H1 (cell line): ENCODE data around the gene POLR2F. TPM values are rescaled to one million over a fixed set of nuclear protein-coding genes. Genes with fewer than 3 reads are reported as not detected.

ENCODE experiments used
- CTCF ChIA-PET: fragments of 300-600 bp; sonication (Branson Sonifier 250); formaldehyde crosslinking; loops from one replicate; lab custom pipeline; 2021; ENCODE audit not compliant: partially characterized antibody; lab: Charles Lee
- POLR2A ChIA-PET: fragments of 300-600 bp; sonication (Branson Sonifier 250); formaldehyde crosslinking; loops from one replicate; lab custom pipeline; 2021; ENCODE audit warnings: inconsistent platforms; ENCODE audit not compliant: partially characterized antibody; lab: Charles Lee
- DNase-seq, 2 experiments: peaks; one replicate each; pipeline versions ENCODE4 v3.0.0 to v3.0.0-alpha.2; 2010 to 2022; ENCODE audit warnings: low spot score in 2 of 2, low read depth in 1 of 2, mixed read lengths in 1 of 2
- FAIRE-seq: peaks from 2 replicates; lab custom pipeline; 2011; peaks lifted over from hg19 to GRCh38; lab: Jason Lieb, UNC
- H2AFZ ChIP-seq: 2 replicates; pipeline ENCODE4 v1.8.1; 2012; ENCODE audit warnings: low read length, inconsistent platforms
- H2AK5ac ChIP-seq: 2 replicates; pipeline ENCODE4 v1.6.1; 2013; ENCODE audit warnings: low read depth, low read length
- H2BK120ac ChIP-seq: replicated peaks from 2 replicates; pipeline ENCODE3; 2013; ENCODE audit warnings: low read depth, low read length, inconsistent platforms
- H2BK12ac ChIP-seq: 2 replicates; pipeline ENCODE4 v1.6.1; 2013; ENCODE audit warnings: low read depth, low read length
- H2BK15ac ChIP-seq: 2 replicates; pipeline ENCODE4 v1.6.1; 2013; ENCODE audit warnings: low read length
- H2BK20ac ChIP-seq: 2 replicates; pipeline ENCODE4 v1.6.1; 2013; ENCODE audit warnings: low read length
- H2BK5ac ChIP-seq: 2 replicates; pipeline ENCODE4 v1.6.1; 2013; ENCODE audit warnings: low read depth, low read length
- H3K14ac ChIP-seq: 2 replicates; pipeline ENCODE4 v1.6.1; 2013; ENCODE audit warnings: inconsistent platforms; ENCODE audit not compliant: insufficient read length
- H3K18ac ChIP-seq: 2 replicates; pipeline ENCODE4 v1.6.1; 2013; ENCODE audit warnings: low read length; ENCODE audit errors: extremely low read depth
- H3K23ac ChIP-seq: 2 replicates; pipeline ENCODE4 v1.6.1; 2013; ENCODE audit warnings: inconsistent platforms; ENCODE audit not compliant: insufficient read length
- H3K23me2 ChIP-seq: 2 replicates; pipeline ENCODE4 v1.6.1; 2013; ENCODE audit warnings: low read depth, low read length
- H3K27ac ChIP-seq: 2 replicates; pipeline ENCODE4 v1.6.1; 2011; ENCODE audit warnings: low read depth, low read length, inconsistent platforms
- H3K27me3 ChIP-seq, 4 experiments: replicated peaks in 1 of 4; 1 replicate in 1 of 4; 2 replicates in 3 of 4; pipeline versions ENCODE4 v1.6.1 to v1.8.1; 2011 to 2013; ENCODE audit warnings: low read length in 3 of 4, mild to moderate bottlenecking in 3 of 4, inconsistent platforms in 2 of 4, mixed read lengths in 2 of 4, moderate library complexity in 1 of 4; ENCODE audit not compliant: control insufficient read depth in 3 of 4, insufficient read depth in 3 of 4; ENCODE audit errors: extremely low read depth in 1 of 4
- H3K36me3 ChIP-seq, 4 experiments: 2 replicates each; pipeline versions ENCODE4 v1.6.1 to v1.8.1; 2011 to 2013; ENCODE audit warnings: mild to moderate bottlenecking in 4 of 4, low read length in 3 of 4, moderate library complexity in 2 of 4, control low read depth in 1 of 4, inconsistent platforms in 1 of 4; ENCODE audit not compliant: insufficient read depth in 4 of 4, control insufficient read depth in 2 of 4
- H3K4ac ChIP-seq: replicated peaks from 2 replicates; pipeline ENCODE3; 2013; ENCODE audit warnings: low read length, low read depth, mixed read lengths, inconsistent platforms; ENCODE audit not compliant: insufficient read length
- H3K4me1 ChIP-seq, 4 experiments: replicated peaks in 1 of 4; 1 replicate in 1 of 4; 2 replicates in 3 of 4; pipeline versions ENCODE4 v1.6.1 to v1.8.1; 2011 to 2013; ENCODE audit warnings: low read length in 3 of 4, inconsistent platforms in 2 of 4, mixed read lengths in 1 of 4; ENCODE audit not compliant: insufficient read depth in 4 of 4, control insufficient read depth in 3 of 4
- H3K4me2 ChIP-seq, 2 experiments: 2 replicates each; pipeline versions ENCODE4 v1.6.1 to v1.8.1; 2011 to 2013; ENCODE audit warnings: low read depth in 2 of 2, low read length in 2 of 2, control low read depth in 1 of 2, inconsistent platforms in 1 of 2, mild to moderate bottlenecking in 1 of 2; ENCODE audit not compliant: insufficient read depth in 1 of 2
- H3K4me3 ChIP-seq, 4 experiments: fragments of 200-600, 300-600 bp in 1 of 4; sonication (generic), shearing (Covaris generic), sonication (Bioruptor Twin) in 1 of 4; 2 replicates each; pipeline versions ENCODE4 v1.5.1 to v1.8.1; 2011 to 2016; ENCODE audit warnings: low read length in 4 of 4, low read depth in 3 of 4, control low read depth in 2 of 4, inconsistent platforms in 2 of 4, mild to moderate bottlenecking in 2 of 4, mixed read lengths in 1 of 4, moderate library complexity in 1 of 4; ENCODE audit not compliant: insufficient read depth in 2 of 4; ENCODE audit errors: extremely low read depth in 1 of 4
- H3K56ac ChIP-seq: replicated peaks from 2 replicates; pipeline ENCODE3; 2013; ENCODE audit warnings: low read depth, mild to moderate bottlenecking, mixed read lengths, low read length, inconsistent platforms; ENCODE audit not compliant: insufficient read length
- H3K79me1 ChIP-seq: 2 replicates; pipeline ENCODE4 v1.6.1; 2013; ENCODE audit warnings: low read depth, low read length, control low read depth
- H3K79me2 ChIP-seq, 2 experiments: 2 replicates each; pipeline versions ENCODE4 v1.6.1 to v1.8.1; 2012 to 2013; ENCODE audit warnings: low read length in 2 of 2, mild to moderate bottlenecking in 2 of 2, inconsistent platforms in 1 of 2; ENCODE audit not compliant: insufficient read depth in 2 of 2, control insufficient read depth in 1 of 2
- H3K9ac ChIP-seq, 4 experiments: replicated peaks in 1 of 4; 1 replicate in 1 of 4; 2 replicates in 3 of 4; pipeline versions ENCODE4 v1.6.1 to v1.8.1; 2011 to 2013; ENCODE audit warnings: low read depth in 3 of 4, low read length in 3 of 4, control low read depth in 2 of 4, mild to moderate bottlenecking in 2 of 4, moderate library complexity in 2 of 4, inconsistent platforms in 1 of 4; ENCODE audit errors: extremely low read depth in 1 of 4
- H3K9me3 ChIP-seq, 2 experiments: 2 replicates each; pipeline versions ENCODE4 v1.6.1 to v1.8.1; 2012 to 2013; ENCODE audit warnings: mild to moderate bottlenecking in 2 of 2, moderate library complexity in 2 of 2, control low read depth in 1 of 2, inconsistent platforms in 1 of 2, low read depth in 1 of 2, low read length in 1 of 2, mixed read lengths in 1 of 2; ENCODE audit not compliant: insufficient read depth in 2 of 2
- H4K20me1 ChIP-seq, 2 experiments: replicated peaks in 1 of 2; 2 replicates each; pipeline versions ENCODE3 to v1.8.1; 2011 to 2013; ENCODE audit warnings: inconsistent platforms in 2 of 2, low read length in 2 of 2, mild to moderate bottlenecking in 1 of 2; ENCODE audit not compliant: insufficient read depth in 2 of 2, control insufficient read depth in 1 of 2
- H4K5ac ChIP-seq: 2 replicates; pipeline ENCODE4 v1.6.1; 2013; ENCODE audit warnings: low read length, low read depth, mixed read lengths, inconsistent platforms; ENCODE audit not compliant: insufficient read length
- H4K8ac ChIP-seq: 2 replicates; pipeline ENCODE4 v1.8.0; 2013; ENCODE audit warnings: mild to moderate bottlenecking, moderate library complexity, low read length, inconsistent platforms; ENCODE audit not compliant: insufficient read depth; ENCODE audit errors: extremely low read depth
- H4K91ac ChIP-seq: replicated peaks from 2 replicates; pipeline ENCODE3; 2013; ENCODE audit warnings: low read length, mixed read lengths, inconsistent platforms; ENCODE audit not compliant: insufficient read length
- GTF2F1 ChIP-seq: IDR thresholded peaks from 2 replicates; pipeline ENCODE4 v1.6.1; 2012; ENCODE audit warnings: low read depth, low read length, improper control_type of control experiment, borderline replicate concordance
- PHF8 ChIP-seq: fragments of 200-600 bp; sonication (generic); conservative IDR thresholded peaks from 2 replicates; pipeline ENCODE4 v1.7.1; 2012; ENCODE audit warnings: low read depth, mild to moderate bottlenecking, inconsistent platforms, low read length, moderate library complexity
- RAD21 ChIP-seq, 2 experiments: IDR thresholded peaks in 1 of 2; conservative IDR thresholded peaks in 1 of 2; 2 replicates each; pipeline ENCODE4 v1.6.1; 2011; ENCODE audit warnings: low read depth in 2 of 2, low read length in 2 of 2, improper control_type of control experiment in 1 of 2, inconsistent platforms in 1 of 2, mild to moderate bottlenecking in 1 of 2, moderate library complexity in 1 of 2
- RNF2 ChIP-seq: fragments of 200-900, 300-1000 bp; sonication (generic); IDR thresholded peaks from 2 replicates; pipeline ENCODE4 v1.7.1; 2016; ENCODE audit warnings: borderline replicate concordance, low read depth, mild to moderate bottlenecking, antibody characterized with exemption, low read length; ENCODE audit not compliant: poor library complexity, severe bottlenecking; ENCODE audit errors: missing control alignments
- SRF ChIP-seq: IDR thresholded peaks from 2 replicates; pipeline ENCODE4 v1.6.1; 2011; ENCODE audit warnings: mild to moderate bottlenecking, low read depth, low read length, moderate library complexity
- SUZ12 ChIP-seq: fragments of 200-600 bp; sonication (generic); IDR thresholded peaks from 2 replicates; pipeline ENCODE4 v1.6.1; 2012; ENCODE audit warnings: mild to moderate bottlenecking, inconsistent platforms, low read length, moderate library complexity, mixed read lengths
- TAF1 ChIP-seq: IDR thresholded peaks from 2 replicates; pipeline ENCODE4 v1.6.1; 2011; ENCODE audit warnings: mild to moderate bottlenecking, low read depth, low read length
- TBP ChIP-seq: IDR thresholded peaks from 2 replicates; pipeline ENCODE4 v1.6.1; 2011; ENCODE audit warnings: low read depth, low read length, improper control_type of control experiment
- TCF12 ChIP-seq: IDR thresholded peaks from 2 replicates; pipeline ENCODE4 v1.6.1; 2011; ENCODE audit warnings: low read depth, mild to moderate bottlenecking, low read length
- WGBS, 2 experiments: shearing (Covaris generic) in 1 of 2; methylation state at CpG; one replicate each; pipeline versions ENCODE4 v1.1.6 to v1.1.7; 2013 to 2015; ENCODE audit warnings: low lambda C conversion rate in 2 of 2, mixed read lengths in 2 of 2, inconsistent platforms in 1 of 2, low coverage in 1 of 2, missing lambda C conversion rate in 1 of 2; ENCODE audit not compliant: insufficient replicate concordance in 2 of 2, insufficient coverage in 1 of 2, insufficient read length in 1 of 2; ENCODE audit errors: extremely low coverage in 1 of 2, missing lambda C conversion rate in 1 of 2; 5-methylcytosine and 5-hydroxymethylcytosine counted together
- polyA plus RNA-seq, 7 experiments: library from polyadenylated mRNA; depleted of rRNA in 3 of 7; stranded (reverse) in 5 of 7; unstranded in 2 of 7; fragments of >200 nt in 5 of 7; fragments of 200-250 nt in 2 of 7; gene quantifications; 1 replicate in 5 of 7; 2 replicates in 1 of 7; 4 replicates in 1 of 7; pipeline versions ENCODE4 v1.2.1 to v1.2.3, GENCODE V29; 2011 to 2013; ENCODE audit warnings: missing spikeins in 2 of 7, mixed read lengths in 2 of 7
- total RNA-seq: library from RNA; stranded (reverse); fragmentation: NEBNext Ultra II Directional; extraction: Animal tissue kit (Norgen Biotek cat#: 25700); gene quantifications from 2 replicates; pipeline ENCODE4 v1.2.1, GENCODE V29; 2021
- TF ChIP-seq, protein P1 (sequence below): IDR thresholded peaks from 2 replicates; pipeline ENCODE4 v1.6.1; 2012; ENCODE audit warnings: low read length, inconsistent platforms

Gene POLR2F
- total and polyA plus RNA-seq, 2 of the 8 experiments (the other 6 are each of a cell fraction or from before 2014, with no cell fraction given), result 150 to 176 TPM

DNA sequence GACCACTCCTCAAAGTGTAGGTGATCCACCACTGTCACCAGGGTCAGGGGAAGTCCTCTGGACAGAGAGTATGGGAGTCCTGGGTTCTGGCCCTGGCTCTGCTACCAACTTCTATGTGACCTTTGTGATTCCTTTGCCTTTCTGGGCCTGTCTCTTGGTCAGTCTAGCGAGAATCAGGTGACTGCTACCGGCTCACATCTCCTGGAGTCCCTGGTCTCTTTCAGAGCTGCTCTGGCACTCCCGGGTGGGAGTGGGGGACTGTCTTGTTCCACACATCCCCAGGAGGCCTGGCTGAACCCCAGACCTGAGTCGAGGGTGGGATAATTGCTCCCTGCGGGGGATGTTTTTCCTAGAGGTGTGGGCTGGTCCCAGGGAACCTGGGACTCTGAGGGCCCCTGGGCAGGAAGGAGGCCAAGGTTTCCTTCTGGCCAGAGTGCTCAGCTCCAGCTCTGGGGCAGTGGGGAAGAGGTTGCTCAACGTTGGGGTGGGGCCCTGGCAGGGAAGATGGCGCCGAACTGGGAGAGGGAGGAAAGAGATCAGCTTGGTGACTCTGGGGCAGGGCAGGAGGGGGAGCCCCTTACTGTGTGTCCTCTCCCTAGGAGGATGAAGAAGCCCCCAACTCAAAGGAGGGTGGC, 28.8 kb downstream of the POLR2F start:
- H3K4me2 ChIP-seq, result peak overlapping the region in 1 of 2 experiments; percentile 83; a peak in 1 of 4 replicates
- H3K14ac ChIP-seq, result no peak overlapping the region
- H3K4me3 ChIP-seq, result no peak overlapping the region
- 87% methylated on average over 8 of the region's 8 CpGs; no CpG with 5 or more reads in 1 of the 2 experiments for WGBS, 2 experiments
- H2BK5ac ChIP-seq, result no peak overlapping the region
- POLR2A ChIA-PET, result interaction anchor here (4.8 kb wide), 1 partner anchor 10 kb away, joined by 26 read pairs; no protein-coding TSS in a partner anchor
- no peak overlapping the region for H3K4ac ChIP-seq
- H3K9ac ChIP-seq, result no peak overlapping the region
- no peak overlapping the region for H3K18ac ChIP-seq
- peaks cover 0 to 30% (median 14%) of the 10 kb centered on the region in 4 experiments; a peak in 6 of 7 replicates for H3K4me1 ChIP-seq
- FAIRE-seq, result no peak
- H3K23ac ChIP-seq, result no peak overlapping the region
- no peak for DNase-seq
- peaks cover 0 to 19% (median 12%) of the 10 kb centered on the region in 4 experiments; a peak in 5 of 7 replicates for H3K27me3 ChIP-seq
- no peak overlapping the region for H4K91ac ChIP-seq
- no peak overlapping the region for H2AK5ac ChIP-seq
- peaks cover 2 to 4% of the 10 kb centered on the region in 2 experiments for H4K20me1 ChIP-seq
- H3K9me3 ChIP-seq, result no peaks in the 10 kb centered on the region
- CTCF ChIA-PET, result interaction anchor here (0.7 to 3.9 kb wide), 11 partner anchors 11 to 124 kb away, joined by 3 to 20 read pairs (median 4); no protein-coding TSS in a partner anchor
- H3K79me1 ChIP-seq, result no peaks in the 10 kb centered on the region
- no peak overlapping the region for H3K27ac ChIP-seq
- H2BK15ac ChIP-seq, result no peak overlapping the region
- no peak overlapping the region for H3K56ac ChIP-seq
- H4K8ac ChIP-seq, result no peak overlapping the region
- H2BK12ac ChIP-seq, result no peak overlapping the region
- no peak overlapping the region for H2BK20ac ChIP-seq
- H3K79me2 ChIP-seq, result no peaks in the 10 kb centered on the region
- H3K23me2 ChIP-seq, result peaks cover 13% of the 10 kb centered on the region; the same call in 1 of the 2 replicates
- H2AFZ ChIP-seq, result no peak overlapping the region
- no peaks in the 10 kb centered on the region for H3K36me3 ChIP-seq
- no peak overlapping the region for H2BK120ac ChIP-seq
- no peak overlapping the region for H4K5ac ChIP-seq
- TF ChIP-seq TBP (no peak), SRF (no peak), PHF8 (no peak), TAF1 (no peak), RNF2 (no peak), GTF2F1 (no peak), RAD21 (IDR thresholded peaks at IDR 0.05 in 1 of 2, conservative IDR thresholded peaks at IDR 0.05 in 1 of 2; ENCODE audit: low read depth in 2 of 2, low read length in 2 of 2) (no peak), SUZ12 (no peak), TCF12 (no peak)
- TF ChIP-seq, protein P1, sequence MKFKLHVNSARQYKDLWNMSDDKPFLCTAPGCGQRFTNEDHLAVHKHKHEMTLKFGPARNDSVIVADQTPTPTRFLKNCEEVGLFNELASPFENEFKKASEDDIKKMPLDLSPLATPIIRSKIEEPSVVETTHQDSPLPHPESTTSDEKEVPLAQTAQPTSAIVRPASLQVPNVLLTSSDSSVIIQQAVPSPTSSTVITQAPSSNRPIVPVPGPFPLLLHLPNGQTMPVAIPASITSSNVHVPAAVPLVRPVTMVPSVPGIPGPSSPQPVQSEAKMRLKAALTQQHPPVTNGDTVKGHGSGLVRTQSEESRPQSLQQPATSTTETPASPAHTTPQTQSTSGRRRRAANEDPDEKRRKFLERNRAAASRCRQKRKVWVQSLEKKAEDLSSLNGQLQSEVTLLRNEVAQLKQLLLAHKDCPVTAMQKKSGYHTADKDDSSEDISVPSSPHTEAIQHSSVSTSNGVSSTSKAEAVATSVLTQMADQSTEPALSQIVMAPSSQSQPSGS, result no peak
